Measurements from ENCODE around the gene AVPR2. TPM values are rescaled to one million over a fixed set of nuclear protein-coding genes. Genes with fewer than 3 reads are reported as not detected.

AVPR2 gene
- polyA plus RNA-seq, 3 donors = 1.4 to 2.4 (median 1.7) TPM

DNA sequence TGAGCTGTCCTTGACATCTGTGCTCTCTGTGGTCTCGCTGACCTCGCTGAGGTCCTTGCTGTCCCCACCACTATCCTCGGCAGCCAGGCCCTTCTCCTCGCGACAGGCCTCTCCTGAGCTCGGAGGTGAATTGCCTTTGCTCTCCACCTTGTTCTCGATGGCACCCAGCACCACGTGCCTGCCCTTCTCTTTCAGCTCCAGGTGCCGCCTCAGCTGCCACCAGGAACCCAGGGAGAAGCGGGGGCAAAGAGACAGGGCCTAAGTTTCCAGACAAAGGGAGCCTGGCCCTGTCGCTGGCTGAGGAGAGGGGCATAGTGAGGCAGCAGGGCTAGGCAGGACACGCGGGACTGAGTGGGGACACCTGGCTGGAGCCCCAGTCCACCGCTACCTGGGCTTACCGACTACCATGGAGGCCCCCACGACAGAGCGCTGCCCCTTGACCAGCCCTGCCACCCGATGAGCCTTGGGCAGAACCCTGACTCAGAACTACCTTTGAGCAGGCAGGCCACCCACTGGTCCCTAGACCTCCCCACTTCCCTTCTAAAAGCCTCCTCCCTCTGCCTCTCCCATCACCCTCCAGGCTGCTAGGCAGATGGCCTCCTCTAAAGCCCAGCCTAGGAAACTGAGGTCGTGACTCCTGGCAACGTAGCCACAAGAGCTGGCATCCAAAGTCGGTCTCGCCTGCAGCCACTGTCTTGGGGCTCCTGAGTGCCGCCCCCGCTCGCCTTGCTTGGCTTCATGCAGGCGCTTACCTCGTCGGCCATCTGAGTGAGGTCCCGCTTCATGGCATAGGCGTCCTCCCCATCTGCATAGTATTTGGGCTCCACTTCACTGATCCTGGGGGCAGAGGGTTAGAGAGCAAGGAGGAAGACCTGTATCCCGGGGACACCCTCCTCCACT lies 25.8 kb downstream of the AVPR2 start:
- no peak for DNase-seq (ENCODE audit: low read depth in 3 of 3, low spot score in 2 of 3)

DNA sequence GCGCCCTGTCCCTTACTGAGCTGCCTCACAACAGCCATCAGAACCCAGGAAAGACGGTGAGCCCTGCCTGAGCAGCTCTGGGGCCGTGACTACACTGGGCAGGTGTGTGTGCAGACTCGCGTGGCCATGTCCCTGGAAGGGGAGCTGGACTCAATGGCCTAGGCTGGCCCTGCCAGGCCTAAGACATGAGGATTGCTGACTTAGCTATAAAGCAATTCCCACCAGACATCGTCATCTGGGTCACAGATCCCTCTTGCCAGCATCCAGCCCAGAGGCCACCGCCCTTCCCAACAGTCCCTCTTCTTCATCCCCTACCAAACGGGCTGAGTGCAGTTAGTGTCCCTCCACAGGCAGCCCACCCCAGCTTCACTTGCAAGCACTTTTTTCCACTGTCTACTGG lies 26.7 kb downstream of the AVPR2 start:
- no peak for DNase-seq (ENCODE audit: low read depth in 3 of 3, low spot score in 2 of 3)

DNA sequence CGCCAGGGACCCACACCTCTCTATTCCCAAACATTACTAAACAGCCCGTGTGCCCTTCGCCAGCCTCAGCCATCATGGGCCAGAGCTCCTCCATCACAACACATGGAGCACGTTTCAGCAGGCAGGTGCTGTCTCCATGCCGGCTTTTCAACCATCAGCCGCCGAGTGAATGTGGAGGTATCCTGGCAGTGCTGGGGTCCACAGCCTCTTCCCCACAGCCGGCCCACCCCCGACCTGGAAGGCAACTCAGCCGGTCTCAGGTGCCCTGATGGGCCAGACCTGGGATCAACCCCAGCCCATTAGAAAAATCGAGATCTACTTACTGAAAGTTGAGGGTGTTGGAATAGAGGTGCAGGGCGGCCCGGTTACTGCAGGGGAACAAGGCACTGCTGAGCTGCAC lies 27.3 kb downstream of the AVPR2 start:
- no peak for DNase-seq (ENCODE audit: low read depth in 3 of 3, low spot score in 2 of 3)

DNA sequence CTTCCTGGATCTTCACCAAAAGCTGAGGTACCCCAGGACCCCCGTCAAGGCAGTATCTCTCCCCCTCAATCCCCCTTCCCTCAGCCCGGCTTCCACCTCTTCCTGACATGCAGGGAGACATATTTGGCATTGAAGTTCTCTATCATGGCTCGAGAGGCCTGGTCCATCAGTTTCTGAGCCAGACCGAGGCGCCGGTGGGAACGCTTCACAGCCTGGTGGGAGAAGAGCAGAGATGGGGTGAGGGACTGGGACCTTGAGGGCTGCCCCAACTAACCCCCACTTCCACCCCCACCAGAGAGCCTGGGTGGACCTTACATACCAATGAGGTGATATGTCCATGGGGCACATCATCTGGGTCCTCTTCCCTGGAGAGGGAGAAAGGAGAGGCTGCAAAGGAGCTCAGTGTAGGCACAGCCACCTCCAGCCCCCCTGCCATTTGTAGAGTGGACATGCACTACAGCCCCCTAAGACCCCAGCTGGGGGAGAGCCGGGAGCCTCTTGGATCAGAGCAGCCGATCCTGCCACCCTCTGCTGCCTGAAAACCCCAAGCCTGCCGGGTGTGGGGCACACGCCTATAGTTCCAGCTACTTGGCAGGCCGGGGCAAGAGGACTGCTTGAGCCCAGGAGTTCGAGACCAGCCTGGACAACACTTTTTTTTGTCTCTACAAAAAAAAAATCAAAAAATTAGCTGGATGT lies 27.9 kb downstream of the AVPR2 start:
- DNase-seq (ENCODE audit: low read depth in 3 of 3, low spot score in 2 of 3) = no peak

DNA sequence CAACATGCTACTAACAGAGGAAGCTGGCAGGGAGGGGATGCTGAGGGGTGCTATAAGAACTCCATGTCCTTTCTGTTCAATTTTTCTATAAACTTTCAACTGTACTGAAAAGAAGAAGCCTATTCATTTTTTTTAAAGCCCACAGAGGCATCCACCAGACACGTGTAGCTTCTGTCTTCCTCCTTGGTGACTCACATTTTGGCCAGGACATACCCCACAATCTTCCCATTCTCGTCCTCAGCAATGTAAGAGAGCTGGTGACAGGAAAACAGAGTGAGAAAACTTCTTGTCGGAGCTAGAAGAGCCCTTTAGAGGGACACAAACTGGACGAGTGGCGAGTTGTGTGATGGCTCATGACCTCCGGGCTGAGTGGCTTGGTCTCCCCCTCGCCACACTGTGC lies 29.3 kb downstream of the AVPR2 start:
- DNase-seq (ENCODE audit: low read depth in 3 of 3, low spot score in 2 of 3) = no peak

DNA sequence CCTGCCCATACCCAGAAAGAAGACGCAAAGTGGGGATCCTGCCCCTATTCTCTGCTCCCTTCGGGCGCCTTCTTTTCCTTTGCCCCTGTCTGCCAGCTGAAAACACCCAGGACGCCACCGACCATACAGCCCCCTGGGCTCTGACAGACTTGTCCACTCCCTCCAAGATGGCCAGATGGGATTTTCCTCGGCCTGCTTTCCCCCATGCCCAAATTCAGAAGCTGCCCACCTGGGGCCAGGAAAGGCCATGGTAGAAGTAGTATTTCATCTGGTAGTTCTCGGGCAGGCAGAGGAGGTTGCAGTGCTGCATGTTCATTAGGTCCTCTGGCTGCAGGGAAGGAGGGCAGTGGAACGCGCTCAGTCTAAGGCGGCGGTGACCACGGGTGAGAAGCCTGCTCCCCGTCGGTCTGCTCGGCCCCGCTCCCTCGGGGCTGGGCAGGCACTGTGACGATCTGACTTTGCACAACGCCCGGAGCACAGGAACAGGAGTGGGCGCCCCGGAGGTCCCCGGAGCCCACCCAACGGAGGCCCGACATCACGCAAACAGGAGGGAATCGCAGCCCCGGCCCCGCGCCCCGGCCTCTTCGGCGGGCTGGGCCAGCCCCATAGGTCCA lies 29.8 kb downstream of the AVPR2 start:
- no peak for DNase-seq (ENCODE audit: low read depth in 3 of 3, low spot score in 2 of 3)

DNA sequence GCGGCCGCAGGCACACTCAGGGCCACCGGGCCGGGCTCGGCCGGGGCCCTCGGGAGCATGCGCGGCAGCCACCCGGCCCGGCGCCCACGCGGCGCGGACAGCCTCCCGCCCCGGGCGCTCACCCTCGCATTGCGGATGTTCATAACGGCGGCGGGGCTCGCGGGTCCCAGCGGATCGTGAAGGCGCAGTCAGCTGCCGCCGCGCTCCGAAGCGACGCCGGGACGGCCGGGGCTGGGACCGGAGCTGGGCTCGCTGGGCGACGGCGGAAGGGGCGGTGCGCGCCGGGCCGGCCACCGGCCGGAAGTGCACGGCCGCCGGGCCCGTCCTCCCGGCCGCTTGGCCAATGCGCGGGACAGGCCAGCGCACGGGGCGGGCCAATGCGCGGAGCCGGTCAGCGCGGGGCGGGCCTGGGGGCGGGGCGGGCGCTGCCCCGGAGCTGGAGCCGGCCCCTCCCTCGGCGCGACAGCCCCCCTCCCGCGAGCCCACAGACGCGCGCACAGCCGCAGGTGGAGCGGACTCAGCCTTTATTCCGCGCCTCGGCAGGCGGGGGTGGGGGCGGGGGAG lies 30.4 kb downstream of the AVPR2 start, which contains the start of gene NAA10:
TSS of gene NAA10 (minus strand) at position 276 of the 564 bp plus-strand sequence. CDS start at position 143, 133 bp downstream.
- DNase-seq (ENCODE audit: low read depth in 3 of 3, low spot score in 2 of 3) = no peak

DNA sequence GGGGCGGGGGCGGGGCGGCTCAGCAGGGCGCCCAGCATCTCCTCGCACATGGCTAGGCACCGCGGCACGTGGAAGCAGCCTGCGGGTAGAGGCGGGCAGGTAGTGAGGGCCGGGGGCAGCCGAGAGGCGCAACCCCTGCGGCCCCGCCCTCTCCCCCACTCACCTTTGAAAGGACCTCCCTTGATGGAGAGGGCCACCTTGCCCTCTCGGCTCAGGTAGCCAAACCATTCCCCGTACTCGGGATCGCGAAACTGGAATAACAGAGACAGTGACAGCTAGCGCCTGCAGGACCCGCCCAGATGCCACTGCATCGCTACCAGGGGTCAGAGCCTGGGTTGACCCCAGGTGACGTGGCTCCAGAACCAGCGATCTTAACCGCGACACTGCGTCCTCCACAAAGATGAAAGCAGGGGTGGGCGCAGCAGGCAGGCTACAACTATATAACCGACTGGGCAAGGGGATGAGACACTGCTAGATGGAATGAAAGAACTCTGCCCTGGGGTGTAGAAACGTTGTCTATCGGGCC lies 30.9 kb downstream of the AVPR2 start:
- no peak for DNase-seq (ENCODE audit: low read depth in 3 of 3, low spot score in 2 of 3)

DNA sequence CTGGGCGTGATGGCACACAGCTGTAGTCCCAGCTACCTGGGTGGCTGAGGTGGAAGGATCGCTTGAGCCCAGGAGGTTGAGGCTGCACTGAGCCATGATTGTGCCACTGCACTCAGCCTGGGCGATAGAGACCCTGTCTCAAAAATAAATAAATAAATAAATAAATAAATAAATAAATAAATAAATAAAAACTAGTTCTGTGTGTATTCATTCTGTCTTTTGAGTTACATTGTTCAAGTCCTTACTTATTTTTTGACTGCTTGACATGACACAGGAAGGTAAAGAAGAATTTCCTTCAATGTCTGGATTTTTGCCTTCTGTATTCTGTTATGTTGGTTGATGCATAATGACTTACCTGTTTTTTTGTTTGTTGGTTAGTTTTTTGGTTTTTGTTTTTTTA lies 32.6 kb downstream of the AVPR2 start:
- DNase-seq (ENCODE audit: low read depth in 3 of 3, low spot score in 2 of 3) = no peak

DNA sequence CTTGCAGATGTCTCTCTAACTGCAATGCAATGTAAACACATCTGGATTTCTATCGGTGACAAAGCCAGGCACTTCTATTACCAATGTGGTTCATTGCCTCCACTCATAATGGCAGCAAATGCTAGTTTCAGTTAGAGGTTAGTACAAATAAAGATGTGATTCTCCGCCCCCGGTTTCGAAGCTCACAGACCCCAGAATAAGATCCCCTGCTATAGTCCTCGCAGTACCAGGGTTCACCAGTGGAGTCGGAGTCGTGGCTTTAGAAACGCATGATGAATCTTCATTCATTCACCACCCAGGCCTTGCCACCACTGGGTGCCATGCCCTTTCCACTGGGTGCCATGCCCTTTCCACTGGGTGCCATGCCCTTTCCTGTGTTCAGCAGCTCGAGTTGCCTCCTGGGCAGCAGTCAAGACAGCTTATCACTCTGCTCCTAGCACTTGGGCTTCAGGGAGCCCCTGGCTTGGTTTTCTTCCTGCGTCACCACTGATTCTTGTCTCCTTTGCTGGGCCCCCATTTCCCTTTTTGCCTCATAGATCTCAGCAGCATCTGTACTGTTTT lies 33.8 kb downstream of the AVPR2 start:
- DNase-seq (ENCODE audit: low read depth in 3 of 3, low spot score in 2 of 3) = no peak

DNA sequence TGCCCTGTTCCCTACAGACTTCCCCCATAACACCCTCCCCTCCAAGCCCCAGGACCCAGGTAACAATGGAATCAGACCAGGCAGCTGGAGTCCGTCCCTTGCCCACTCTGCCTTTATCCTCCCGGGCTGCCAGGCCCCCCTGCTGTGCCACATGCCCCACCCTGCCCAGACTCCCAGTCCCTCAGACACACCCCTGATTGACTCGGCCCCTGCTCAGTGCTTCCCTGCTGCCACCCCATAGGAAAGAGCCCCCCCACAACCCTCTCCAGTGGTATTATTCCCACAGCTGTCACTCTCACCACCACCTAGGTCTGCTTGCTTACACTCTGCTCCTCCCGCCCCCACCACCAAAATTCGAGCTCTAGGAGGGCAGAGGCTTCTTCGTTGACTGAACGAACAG lies 35.1 kb downstream of the AVPR2 start:
- no peak for DNase-seq (ENCODE audit: low read depth in 3 of 3, low spot score in 2 of 3)

DNA sequence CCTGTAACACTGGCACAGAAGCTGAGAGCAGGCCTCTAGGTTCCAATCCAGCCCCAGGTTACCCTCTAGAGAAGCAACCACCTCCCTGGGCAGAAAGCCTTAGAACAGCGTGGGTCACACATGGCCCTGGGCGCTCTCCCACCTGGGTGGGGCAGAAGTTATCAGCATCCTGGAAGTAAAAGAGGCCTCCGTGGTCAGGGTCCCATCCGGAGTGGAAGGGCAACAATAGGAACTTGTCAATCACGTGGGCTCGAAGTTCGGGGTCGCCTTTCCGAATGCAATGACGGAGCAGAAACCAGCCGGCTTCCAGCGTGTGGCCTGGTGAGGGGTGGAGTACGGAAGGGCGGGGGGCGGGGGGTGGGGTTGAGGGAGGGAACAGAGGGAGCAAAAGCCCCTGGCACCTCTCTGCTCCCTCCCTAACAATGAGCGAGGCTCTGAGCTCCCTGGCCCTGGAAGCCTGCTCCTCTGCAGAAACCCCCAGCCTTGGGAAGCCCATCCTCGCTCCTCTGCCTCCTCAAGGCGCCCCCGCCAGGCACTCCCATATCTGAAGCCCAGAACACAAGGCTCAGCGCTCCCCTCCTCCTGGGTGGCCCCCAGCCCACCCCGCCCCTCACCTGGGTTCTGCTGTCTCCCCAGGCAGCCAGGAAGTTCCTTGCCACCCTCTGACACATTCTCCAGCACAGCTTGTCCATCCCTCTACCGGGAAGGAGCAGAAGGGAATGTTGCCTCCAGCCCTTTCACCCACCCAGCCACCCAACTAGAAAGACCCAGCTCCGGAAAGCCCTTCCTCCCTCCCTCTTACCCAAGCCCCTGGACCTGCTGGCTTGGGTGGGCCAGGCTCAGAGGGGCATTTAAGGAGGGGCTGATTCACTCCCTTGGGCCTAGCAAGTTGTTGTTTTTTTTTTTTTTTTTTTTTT lies 37.1 kb downstream of the AVPR2 start:
- no peak for DNase-seq (ENCODE audit: low read depth in 3 of 3, low spot score in 2 of 3)

DNA sequence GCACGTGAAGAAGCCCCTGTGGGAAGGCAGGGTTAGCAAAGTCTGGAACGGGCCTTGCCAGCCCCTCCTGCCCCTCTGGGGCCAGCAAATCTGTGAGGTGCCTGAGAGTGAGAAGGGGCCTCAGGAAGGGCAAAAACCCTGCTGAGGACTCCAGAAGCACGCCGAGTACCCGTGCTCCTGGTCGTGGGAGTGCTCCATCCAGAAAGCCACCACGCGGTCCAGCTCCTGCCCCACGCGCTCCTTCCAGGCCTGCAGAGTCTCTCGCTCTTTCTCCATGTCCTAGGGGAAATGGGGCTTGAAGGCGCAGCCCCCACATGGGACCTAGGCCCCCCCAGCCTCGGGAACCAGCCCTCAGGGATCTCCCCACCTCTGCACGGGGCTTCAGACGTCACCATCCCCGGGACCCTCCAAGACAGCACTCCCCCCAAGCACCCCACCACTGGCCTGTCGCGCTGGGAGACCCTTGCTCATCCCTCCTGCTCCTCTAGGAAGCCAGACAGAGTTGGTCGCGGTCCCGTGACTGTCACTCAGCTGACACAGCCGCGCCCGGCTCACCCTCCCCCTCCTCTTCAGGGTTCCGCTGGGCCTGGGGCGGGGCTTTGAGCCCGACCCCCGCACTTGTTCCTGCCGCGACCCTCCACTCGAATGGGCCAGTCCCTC lies 39.8 kb downstream of the AVPR2 start, which contains the start of gene RENBP:
TSS of gene RENBP (minus strand) at position 504 of the 660 bp plus-strand sequence. CDS start at position 471, 33 bp downstream.
- DNase-seq (ENCODE audit: low read depth in 3 of 3, low spot score in 2 of 3) = no peak

DNA sequence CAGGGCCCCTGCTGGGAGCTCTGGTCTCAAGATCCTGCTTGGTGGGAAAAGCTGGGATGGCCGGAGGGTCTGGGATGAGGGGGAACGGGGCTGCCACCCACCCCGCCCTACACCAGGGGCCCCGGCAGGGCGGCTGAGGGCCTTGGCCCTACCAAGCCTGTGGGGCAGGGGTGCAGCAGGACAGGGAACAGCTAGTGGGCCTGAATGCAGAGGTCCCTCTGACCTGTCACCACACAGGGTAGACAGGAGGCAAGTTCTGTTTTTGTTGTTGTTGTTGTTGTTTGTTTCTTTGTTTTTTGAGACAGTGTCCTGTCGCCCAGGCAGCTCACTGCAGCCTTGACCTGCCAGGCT lies 40.3 kb downstream of the AVPR2 start:
- no peak for DNase-seq (ENCODE audit: low read depth in 3 of 3, low spot score in 2 of 3)

DNA sequence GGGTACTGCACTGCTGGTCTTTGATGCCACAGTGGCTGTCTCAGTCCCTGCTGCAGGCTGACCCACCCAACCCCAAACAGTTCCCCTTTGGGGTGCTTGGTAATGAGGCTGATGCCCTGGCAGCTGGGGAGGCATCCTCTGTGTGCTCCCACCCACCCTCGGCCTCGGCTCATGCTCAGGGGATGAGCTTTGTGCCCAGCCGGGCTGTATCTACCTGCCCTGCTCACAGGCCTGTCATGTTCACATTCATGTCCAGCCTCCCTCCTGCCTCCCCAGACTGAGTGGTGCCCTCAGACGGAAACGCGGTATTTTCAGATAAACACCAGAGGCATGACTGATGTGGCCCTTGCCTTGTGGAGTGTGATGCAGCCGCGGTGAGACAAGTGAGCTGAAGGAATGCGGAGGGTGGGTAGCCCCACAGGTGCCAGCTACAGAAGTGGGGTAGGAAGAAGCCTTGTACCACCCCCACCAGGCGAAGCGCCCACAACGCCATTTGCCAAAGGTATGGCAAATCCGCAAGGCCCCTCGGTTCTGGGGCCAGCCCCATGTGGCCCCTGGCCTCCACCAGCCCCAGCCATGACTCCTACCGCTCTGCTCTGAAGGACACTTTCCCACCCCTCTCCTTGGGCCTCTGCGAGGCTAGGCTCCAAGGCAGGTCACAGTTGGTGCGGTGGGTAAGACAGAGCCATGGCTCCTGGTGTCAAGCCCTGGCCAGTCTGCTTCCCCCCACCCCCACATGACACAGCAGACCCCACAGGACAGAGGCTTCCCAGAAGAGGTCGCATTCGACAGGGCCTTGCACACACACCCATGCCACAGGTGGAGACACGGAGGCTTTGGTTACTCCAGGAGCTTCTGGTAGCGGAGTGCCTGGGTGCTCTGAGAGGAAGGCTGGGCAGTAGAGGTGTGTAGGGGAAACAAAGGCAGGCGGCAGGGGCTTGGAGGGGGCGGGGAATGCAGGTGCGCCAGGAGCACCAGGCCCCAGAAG lies 41.8 kb downstream of the AVPR2 start:
- DNase-seq (ENCODE audit: low read depth in 3 of 3, low spot score in 2 of 3) = no peak

DNA sequence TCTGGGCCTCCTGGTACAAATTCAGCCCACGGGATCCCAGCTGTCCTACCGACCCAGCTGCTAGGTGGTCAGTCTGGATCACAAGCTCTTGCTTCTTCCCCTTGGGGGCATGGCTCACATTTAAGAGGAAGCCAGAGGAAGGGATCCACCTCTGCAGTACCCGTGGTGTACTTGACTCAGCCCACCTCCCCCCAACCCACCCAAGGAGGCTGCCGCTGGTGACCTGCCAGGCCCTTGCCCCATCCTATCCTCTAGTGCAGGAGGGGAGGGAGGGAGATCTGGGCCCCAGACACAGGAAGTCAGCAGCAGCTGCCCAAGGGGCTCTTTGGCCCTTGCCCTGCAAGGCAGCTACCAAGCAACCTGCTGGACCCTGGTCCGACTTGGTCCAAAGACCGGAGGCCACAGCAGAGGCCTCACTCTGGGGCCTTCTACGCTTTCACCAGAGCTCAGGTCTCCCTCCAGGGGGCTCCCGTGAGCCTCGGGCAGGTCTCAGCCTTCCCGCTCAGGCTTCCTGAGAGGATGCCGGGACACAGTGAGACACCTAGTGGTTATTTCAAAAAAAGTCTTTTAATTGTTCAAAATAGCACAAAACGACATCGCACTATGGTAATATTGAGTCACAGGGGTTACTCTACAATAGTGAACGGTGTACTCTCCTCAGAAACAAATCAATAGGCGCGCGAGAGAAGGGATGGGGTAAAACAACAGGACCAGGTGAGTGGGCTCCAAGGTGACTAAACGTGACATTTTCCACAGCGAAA lies 42.7 kb downstream of the AVPR2 start:
- DNase-seq (ENCODE audit: low read depth in 3 of 3, low spot score in 2 of 3) = no peak

DNA sequence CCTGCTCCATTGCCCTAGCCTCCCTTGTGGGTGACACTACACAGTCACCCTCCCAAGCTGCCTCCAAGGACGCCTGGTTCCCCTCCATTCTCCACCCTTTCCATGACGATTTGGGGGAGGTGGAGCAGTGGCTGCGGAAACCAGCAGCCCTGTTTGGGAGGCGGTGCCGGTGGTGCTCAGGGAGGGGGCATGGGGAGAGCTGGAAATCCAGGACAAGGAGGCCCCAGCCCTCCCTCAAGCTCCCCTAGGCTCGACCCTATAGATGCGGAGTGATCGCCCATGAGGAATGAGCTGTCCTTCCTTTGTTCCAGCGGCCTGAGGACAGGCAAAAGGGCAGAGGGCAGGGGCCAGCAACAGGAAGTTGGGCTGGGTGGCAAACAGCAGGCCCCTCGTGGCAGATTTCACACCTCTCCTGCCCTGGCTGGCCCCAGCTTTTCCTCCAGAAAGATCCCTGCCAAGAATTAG lies 43.6 kb downstream of the AVPR2 start:
- no peak for DNase-seq (ENCODE audit: low read depth in 3 of 3, low spot score in 2 of 3)

Measured in right renal cortex interstitium (tissue), 3 donors.